Heart left ventricle (tissue), 13 donors: Measurements from ENCODE around the gene IGF1R.

Experiments used
- POLR2A ChIP-seq, 2 donors: fragments of 450-650 bp; IDR thresholded peaks; one replicate each; pipeline ENCODE4 v1.6.1; 2017; ENCODE audit warnings: antibody characterized with exemption in 2 of 2, mild to moderate bottlenecking in 2 of 2, moderate library complexity in 2 of 2
- TF ChIP-seq, protein P1 (sequence below), 12 donors: fragments of 200-600 bp; sonication (generic) in 4 of 12; IDR thresholded peaks; one replicate each; pipeline versions ENCODE4 v1.5.0 to v1.8.0; 2018 to 2022; ENCODE audit warnings: antibody characterized with exemption in 12 of 12, mild to moderate bottlenecking in 5 of 12
- donor health status: ischemic (EF 13 %, LVEDD 7.1; RV severe dilation, severe dysfunction).
- donor health status: DM: no; HTN: yes; CAD: no.
- donor health status: DM: no; HTN: no; CAD: no.
- donor health status: ischemic (EF 25% LVEDD 6.9; RV normal size, moderate dysfunction).
- donor health status: ischemic (EF 25% LVEDD 5.7; RV mildly dilated, moderate dysfunction).
- donor health status: ischemic (EF 35%, LVEDD 5.7; RV mildly dilated, moderate dysfunction).
- donor health status: nonischemic (EF 11% LVEDD 7.7; RV severe dilation, severe dysfunction).
- donor health status: DM: yes; HTN: yes; CAD: no.
- donor health status: PGD.
- donor health status: ischemic (EF 29% LVEDD 5.4; RV normal size, mild dysfunction).
- donor health status: nonischemic (EF 23%, LVEDD 6.1; RV moderate dilation, normal function).

DNA sequence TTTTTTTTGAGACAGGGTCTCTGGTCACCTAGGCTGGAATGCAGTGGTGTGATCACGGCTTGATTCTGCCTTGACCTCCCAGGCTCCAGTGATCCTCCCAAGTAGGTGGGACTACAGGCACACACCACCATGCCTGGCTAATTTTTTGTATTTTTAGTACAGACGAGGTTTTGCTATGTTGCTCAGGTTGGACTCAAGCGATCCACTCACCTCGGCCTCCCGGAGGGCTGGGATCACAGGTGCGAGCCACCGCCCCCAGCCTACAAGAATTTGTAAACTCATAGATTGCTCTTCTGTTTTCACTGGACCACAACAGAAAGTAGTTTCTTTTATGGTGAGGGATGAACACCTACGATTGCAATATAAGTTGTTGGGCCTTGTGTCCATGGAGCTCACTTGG is 7.4 kb downstream of the IGF1R start:
- TF ChIP-seq, protein P1, sequence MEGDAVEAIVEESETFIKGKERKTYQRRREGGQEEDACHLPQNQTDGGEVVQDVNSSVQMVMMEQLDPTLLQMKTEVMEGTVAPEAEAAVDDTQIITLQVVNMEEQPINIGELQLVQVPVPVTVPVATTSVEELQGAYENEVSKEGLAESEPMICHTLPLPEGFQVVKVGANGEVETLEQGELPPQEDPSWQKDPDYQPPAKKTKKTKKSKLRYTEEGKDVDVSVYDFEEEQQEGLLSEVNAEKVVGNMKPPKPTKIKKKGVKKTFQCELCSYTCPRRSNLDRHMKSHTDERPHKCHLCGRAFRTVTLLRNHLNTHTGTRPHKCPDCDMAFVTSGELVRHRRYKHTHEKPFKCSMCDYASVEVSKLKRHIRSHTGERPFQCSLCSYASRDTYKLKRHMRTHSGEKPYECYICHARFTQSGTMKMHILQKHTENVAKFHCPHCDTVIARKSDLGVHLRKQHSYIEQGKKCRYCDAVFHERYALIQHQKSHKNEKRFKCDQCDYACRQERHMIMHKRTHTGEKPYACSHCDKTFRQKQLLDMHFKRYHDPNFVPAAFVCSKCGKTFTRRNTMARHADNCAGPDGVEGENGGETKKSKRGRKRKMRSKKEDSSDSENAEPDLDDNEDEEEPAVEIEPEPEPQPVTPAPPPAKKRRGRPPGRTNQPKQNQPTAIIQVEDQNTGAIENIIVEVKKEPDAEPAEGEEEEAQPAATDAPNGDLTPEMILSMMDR (IDR thresholded peaks at IDR 0.05), result no peak
- no peak for TF ChIP-seq POLR2A (IDR thresholded peaks at IDR 0.05)
